A673 (cell line): Measurements from ENCODE around the gene MRPS26.

ENCODE experiments used
- EZH2 ChIP-seq: fragments of 200-600 bp; sonication (generic); IDR thresholded peaks from 2 replicates; pipeline ENCODE4 v1.6.1; 2017; ENCODE audit warnings: borderline replicate concordance, low read depth, mild to moderate bottlenecking, mixed read lengths, antibody characterized with exemption, low read length; ENCODE audit not compliant: poor library complexity, severe bottlenecking
- TF ChIP-seq, protein P1 (sequence below): fragments of 300-800, 200-600 bp; sonication (generic); conservative IDR thresholded peaks from 2 replicates; pipeline ENCODE4 v1.5.1; 2017; ENCODE audit warnings: low read depth, mild to moderate bottlenecking, antibody characterized with exemption, low read length, moderate library complexity, mixed read lengths

DNA sequence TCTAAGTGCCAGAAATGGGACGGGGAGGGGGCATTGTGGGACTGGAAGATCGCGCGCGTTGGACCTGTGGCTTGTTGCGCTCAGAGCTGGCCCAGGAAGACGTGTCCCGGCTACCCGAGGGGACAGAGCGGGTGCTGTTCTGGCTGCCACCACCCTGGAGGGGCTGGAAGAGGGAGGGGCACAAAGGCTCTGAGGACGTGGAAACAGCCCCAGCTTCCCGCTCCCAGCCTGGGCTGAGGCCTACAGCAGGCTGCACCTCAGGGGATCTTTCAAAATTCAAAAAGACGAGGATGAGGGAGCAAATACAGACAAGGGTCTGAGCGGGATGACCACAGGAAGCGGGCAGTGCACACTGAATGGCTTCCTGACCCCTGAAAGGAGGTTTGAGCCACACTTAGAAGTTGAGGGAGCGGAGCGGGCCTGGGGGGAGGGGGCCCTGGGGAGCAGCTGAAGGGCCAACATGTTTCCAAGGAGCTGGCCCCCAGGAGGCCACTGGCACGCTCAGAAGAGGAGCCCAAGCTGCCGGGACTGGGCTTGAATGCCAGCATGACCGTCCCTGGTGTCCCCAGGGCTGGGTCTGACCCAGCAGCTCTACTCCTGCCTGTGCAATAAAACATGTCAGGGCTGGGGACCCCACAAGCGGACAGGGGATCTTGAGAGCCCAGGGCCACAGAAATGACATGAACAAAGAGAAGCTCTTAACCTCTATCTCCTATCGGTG is 26.8 kb downstream of the MRPS26 start:
- TF ChIP-seq, protein P1, sequence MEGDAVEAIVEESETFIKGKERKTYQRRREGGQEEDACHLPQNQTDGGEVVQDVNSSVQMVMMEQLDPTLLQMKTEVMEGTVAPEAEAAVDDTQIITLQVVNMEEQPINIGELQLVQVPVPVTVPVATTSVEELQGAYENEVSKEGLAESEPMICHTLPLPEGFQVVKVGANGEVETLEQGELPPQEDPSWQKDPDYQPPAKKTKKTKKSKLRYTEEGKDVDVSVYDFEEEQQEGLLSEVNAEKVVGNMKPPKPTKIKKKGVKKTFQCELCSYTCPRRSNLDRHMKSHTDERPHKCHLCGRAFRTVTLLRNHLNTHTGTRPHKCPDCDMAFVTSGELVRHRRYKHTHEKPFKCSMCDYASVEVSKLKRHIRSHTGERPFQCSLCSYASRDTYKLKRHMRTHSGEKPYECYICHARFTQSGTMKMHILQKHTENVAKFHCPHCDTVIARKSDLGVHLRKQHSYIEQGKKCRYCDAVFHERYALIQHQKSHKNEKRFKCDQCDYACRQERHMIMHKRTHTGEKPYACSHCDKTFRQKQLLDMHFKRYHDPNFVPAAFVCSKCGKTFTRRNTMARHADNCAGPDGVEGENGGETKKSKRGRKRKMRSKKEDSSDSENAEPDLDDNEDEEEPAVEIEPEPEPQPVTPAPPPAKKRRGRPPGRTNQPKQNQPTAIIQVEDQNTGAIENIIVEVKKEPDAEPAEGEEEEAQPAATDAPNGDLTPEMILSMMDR = no peak
- no peak for TF ChIP-seq EZH2
